HepG2 (cell line): ENCODE data around the gene SPATA13.

Experiments
- BHLHE40 ChIP-seq: IDR thresholded peaks from 2 replicates; pipeline ENCODE4 v1.6.1; 2011; ENCODE audit warnings: low read length, improper control_type of control experiment
- FOXK2 ChIP-seq: fragments of 450-650 bp; IDR thresholded peaks from 2 replicates; pipeline ENCODE4 v1.6.1; 2016
- MED13 ChIP-seq: sonication (generic); formaldehyde crosslinking; IDR thresholded peaks from 2 replicates; pipeline ENCODE4 v1.5.0; 2020; ENCODE audit warnings: missing genetic modification reagents
- POLR2AphosphoS5 ChIP-seq: IDR thresholded peaks from 2 replicates; pipeline ENCODE4 v1.6.1; 2012; ENCODE audit warnings: low read depth, low read length
- RBM22 ChIP-seq: fragments of 200-400 bp; formaldehyde crosslinking; optimal IDR thresholded peaks from 2 replicates; pipeline ENCODE3; 2017; ENCODE audit warnings: mild to moderate bottlenecking, low read length, moderate library complexity
- TRIM24 ChIP-seq: sonication (generic); formaldehyde crosslinking; IDR thresholded peaks from 2 replicates; pipeline ENCODE4 v1.8.0; 2022; ENCODE audit warnings: mild to moderate bottlenecking, missing genetic modification reagents
- XRCC5 ChIP-seq: fragments of 200-400 bp; formaldehyde crosslinking; optimal IDR thresholded peaks from 2 replicates; pipeline ENCODE3; 2017; ENCODE audit warnings: mild to moderate bottlenecking, low read length
- ZFP36 ChIP-seq: fragments of 150-350 bp; IDR thresholded peaks from 2 replicates; pipeline ENCODE4 v1.6.1; 2018; ENCODE audit warnings: borderline replicate concordance, low read length, low read depth; ENCODE audit not compliant: partially characterized antibody

GRCh38 chr13:24145240-24145639 lies 15.3 kb upstream of the SPATA13 start:
- TF ChIP-seq POLR2AphosphoS5 (no peak), RBM22 (no peak), BHLHE40 (no peak), TRIM24 (CRISPR knock-in tag) (no peak), MED13 (no peak), XRCC5 (no peak), ZFP36 (no peak), FOXK2 (no peak)
